Psoas muscle (tissue), 8 donors: ENCODE results near the gene EPHB1. TPM values are rescaled to one million over a fixed set of nuclear protein-coding genes. Genes with fewer than 3 reads are reported as not detected.

Experiments used
- ATAC-seq, 4 donors: fragments of 200-7000 bp; cut with Tn5 transposase; one replicate each; pipeline ENCODE4 v1.9.1; 2020; ENCODE audit warnings: moderate library complexity in 3 of 4, mild to moderate bottlenecking in 2 of 4
- DNase-seq, 2 donors: peaks; one replicate each; pipeline ENCODE4 v3.0.0-alpha.2; 2020
- H3K27ac ChIP-seq: fragments of 200-600 bp; one replicate; pipeline ENCODE4 v1.8.0; 2022
- H3K27me3 ChIP-seq, 3 donors: fragments of 200-600 bp in 1 of 3; one replicate each; pipeline versions ENCODE4 v1.6.1 to v1.8.0; 2013 to 2022; ENCODE audit warnings: low read length in 2 of 3, mild to moderate bottlenecking in 2 of 3, moderate library complexity in 1 of 3; ENCODE audit not compliant: insufficient read depth in 3 of 3
- H3K36me3 ChIP-seq, 2 donors: fragments of 200-600 bp in 1 of 2; one replicate each; pipeline versions ENCODE4 v1.6.1 to v1.8.0; 2013 to 2022; ENCODE audit warnings: low read depth in 1 of 2, mild to moderate bottlenecking in 1 of 2, moderate library complexity in 1 of 2; ENCODE audit not compliant: insufficient read depth in 1 of 2
- H3K4me1 ChIP-seq: fragments of 200-600 bp; one replicate; pipeline ENCODE4 v1.8.0; 2022
- H3K4me3 ChIP-seq: fragments of 200-600 bp; one replicate; pipeline ENCODE4 v1.8.0; 2022; ENCODE audit warnings: mild to moderate bottlenecking
- H3K9me3 ChIP-seq: fragments of 200-600 bp; one replicate; pipeline ENCODE4 v1.8.0; 2022
- CTCF ChIP-seq: fragments of 200-600 bp; IDR thresholded peaks from one replicate; pipeline ENCODE4 v1.8.0; 2022; ENCODE audit warnings: antibody characterized with exemption
- WGBS, 3 donors: extraction: QIAGEN DNeasy Blood & Tissue Kit; methylation state at CpG; one replicate each; pipeline versions ENCODE4 v1.1.6 to v1.1.7; 2013; 5-methylcytosine and 5-hydroxymethylcytosine counted together
- intact Hi-C, 2 donors: fragments of 100-400 bp; cut with DNase I; formaldehyde crosslinking; loops; one replicate each; pipeline versions ENCODE4 v1.11.0 to v1.14.2; 2022
- polyA plus RNA-seq, 3 donors: library from polyadenylated mRNA; stranded (reverse); fragments of 200-250 nt; gene quantifications; one replicate each; pipeline ENCODE4 v1.2.3, GENCODE V29; 2013
- total RNA-seq, 4 donors: library from RNA; stranded (reverse); fragmentation: NEBNext Ultra II Directional in 2 of 4; extraction: Animal tissue kit (Norgen Biotek cat#: 25700) in 2 of 4; gene quantifications; one replicate each; pipeline versions ENCODE4 v1.2.1 to v1.2.4, GENCODE V29; 2021 to 2023
- donor health status: healthy with polysubstance abuse.
- donor health status: DM: no; HTN: no; CAD: no; lungs with moderate emphysema.
- donor health status: Bipolar disorder and iron deficiency.
- donor health status: healthy.
- donor health status: DM: yes; HTN: yes; CAD: no.
- donor health status: DM: no; HTN: no; CAD: no.
- donor health status: DM: no; HTN: no; CAD: no.
- donor health status: DM: yes; HTN: yes; CAD: no.

EPHB1 gene
- total and polyA plus RNA-seq, 7 donors: 0.85 to 6.3 (median 2.0) TPM

- Histone ChIP-seq H3K9me3 (no peaks in the 10 kb centered on the region), H3K36me3 (no peaks in the 10 kb centered on the region), H3K4me1 (no peaks in the 10 kb centered on the region), H3K27ac (no peak overlapping the region), H3K4me3 (no peak overlapping the region), H3K27me3 (no peaks in the 10 kb centered on the region)
- no peak for DNase-seq
- intact Hi-C loops: no loop called here
- WGBS, 3 donors: 40 to 51% (median 49%) methylated on average over 4 of the region's 4 CpGs
- no peak for TF ChIP-seq CTCF
- ATAC-seq: peak in 2 of 4 donors; percentile 57 to 68
These were observed 373.8 kb downstream of the EPHB1 start for GRCh38 chr3:135168822-135169221.

DNA sequence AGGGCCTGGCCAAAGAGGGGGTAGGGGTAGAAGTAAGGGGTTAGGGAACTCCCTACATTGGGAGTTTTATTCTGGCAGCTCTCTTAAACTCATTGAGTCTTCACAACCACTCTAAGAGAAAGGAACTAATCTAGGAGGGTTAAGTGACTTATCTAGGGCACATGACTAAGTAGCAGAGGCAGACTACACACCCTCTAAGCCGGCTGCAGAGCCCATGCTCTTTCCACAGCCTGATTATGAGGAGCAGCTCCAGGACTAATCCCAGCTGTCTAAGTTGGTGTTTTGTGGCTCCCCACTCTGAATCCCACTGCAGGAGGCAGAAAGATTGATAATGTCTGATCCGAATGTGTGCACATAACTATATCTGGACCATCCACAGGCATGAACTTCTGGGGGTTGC lies 374.6 kb downstream of the EPHB1 start:
- H3K27ac ChIP-seq: no peak overlapping the region
- 76 to 89% (median 86%) methylated on average over 2 of the region's 2 CpGs for whole genome bisulfite sequencing, 3 donors
- no peaks in the 10 kb centered on the region for H3K4me1 ChIP-seq
- H3K4me3 ChIP-seq: no peak overlapping the region
- H3K36me3 ChIP-seq: no peaks in the 10 kb centered on the region
- H3K9me3 ChIP-seq: no peaks in the 10 kb centered on the region
- peak in 2 of 4 donors; percentile 77 to 80 for ATAC-seq
- TF ChIP-seq CTCF: no peak
- intact Hi-C loops: no loop called here
- H3K27me3 ChIP-seq: no peaks in the 10 kb centered on the region
- DNase-seq: no peak

- Histone ChIP-seq H3K27me3 (no peaks in the 10 kb centered on the region), H3K4me3 (no peak overlapping the region), H3K36me3 (no peaks in the 10 kb centered on the region), H3K27ac (no peak overlapping the region), H3K9me3 (no peaks in the 10 kb centered on the region), H3K4me1 (no peaks in the 10 kb centered on the region)
- 42 to 69% (median 59%) methylated on average over 1 of the region's 1 CpG for WGBS, 3 donors
- TF ChIP-seq CTCF: no peak
- intact Hi-C loops: no loop called here
- peak in 1 of 4 donors; percentile 34 for ATAC-seq
- DNase-seq: no peak
These were observed 375.7 kb downstream of the EPHB1 start for GRCh38 chr3:135170732-135171131.

GRCh38 chr3:135172191-135172869 lies 377.3 kb downstream of the EPHB1 start:
- no peak for TF ChIP-seq CTCF
- H3K4me1 ChIP-seq: no peaks in the 10 kb centered on the region
- H3K36me3 ChIP-seq: no peaks in the 10 kb centered on the region
- H3K9me3 ChIP-seq: no peaks in the 10 kb centered on the region
- ATAC-seq (no peak), DNase-seq (no peak)
- WGBS, 3 donors: 74 to 84% (median 80%) methylated on average over 3 of the region's 3 CpGs
- H3K27ac ChIP-seq: no peak overlapping the region
- no peak overlapping the region for H3K4me3 ChIP-seq
- intact Hi-C loops: no loop called here
- H3K27me3 ChIP-seq: no peaks in the 10 kb centered on the region

GRCh38 chr3:135175728-135176277 lies 380.7 kb downstream of the EPHB1 start:
- Histone ChIP-seq H3K27me3 (no peaks in the 10 kb centered on the region), H3K27ac (no peak overlapping the region), H3K4me3 (no peak overlapping the region), H3K9me3 (no peaks in the 10 kb centered on the region), H3K4me1 (no peaks in the 10 kb centered on the region), H3K36me3 (no peaks in the 10 kb centered on the region)
- ATAC-seq (no peak), DNase-seq (no peak)
- 80 to 86% (median 83%) methylated on average over 5 of the region's 5 CpGs for WGBS, 3 donors
- TF ChIP-seq CTCF: no peak
- intact Hi-C loops: no loop called here
